Fibroblast of lung (primary cell): ENCODE results near the gene TWIST2. TPM values are rescaled to one million over a fixed set of nuclear protein-coding genes. Genes with fewer than 3 reads are reported as not detected.

Source experiments
- DNase-seq, 2 donors: peaks; one replicate each; pipeline versions ENCODE4 v3.0.0 to v3.0.0-alpha.2; 2010; ENCODE audit warnings: low read depth in 2 of 2
- H2AFZ ChIP-seq: 2 replicates; pipeline ENCODE4 v1.5.1; 2012; ENCODE audit warnings: low read length, control low read depth, inconsistent platforms
- H3K27ac ChIP-seq: 2 replicates; pipeline ENCODE4 v1.5.1; 2011; ENCODE audit warnings: low read length, control low read depth; ENCODE audit not compliant: insufficient read depth
- H3K27me3 ChIP-seq: 2 replicates; pipeline ENCODE4 v1.5.1; 2011; ENCODE audit warnings: mild to moderate bottlenecking, low read length; ENCODE audit not compliant: control insufficient read depth, insufficient read depth
- H3K36me3 ChIP-seq: 2 replicates; pipeline ENCODE4 v1.5.1; 2011; ENCODE audit warnings: low read length; ENCODE audit not compliant: control insufficient read depth, insufficient read depth
- H3K4me1 ChIP-seq: 2 replicates; pipeline ENCODE4 v1.5.1; 2011; ENCODE audit warnings: low read length; ENCODE audit not compliant: control insufficient read depth, insufficient read depth; ENCODE audit errors: extremely low read depth
- H3K4me2 ChIP-seq: 2 replicates; pipeline ENCODE4 v1.5.1; 2011; ENCODE audit warnings: low read length, control low read depth; ENCODE audit not compliant: insufficient read depth; ENCODE audit errors: extremely low read depth
- H3K4me3 ChIP-seq, 4 experiments: fragments of 200-600 bp in 1 of 4; sonication (generic) in 1 of 4; replicated peaks in 1 of 4; 2 replicates each; pipeline ENCODE4 v1.5.1; 2011 to 2016; ENCODE audit warnings: low read length in 4 of 4, low read depth in 3 of 4, mild to moderate bottlenecking in 3 of 4, control low read depth in 2 of 4, inconsistent platforms in 1 of 4, mixed read lengths in 1 of 4; ENCODE audit not compliant: insufficient read depth in 1 of 4; ENCODE audit errors: control extremely low read depth in 1 of 4
- H3K79me2 ChIP-seq: 2 replicates; pipeline ENCODE4 v1.5.1; 2012; ENCODE audit warnings: mild to moderate bottlenecking, low read length, inconsistent platforms; ENCODE audit not compliant: control insufficient read depth, insufficient read depth
- H3K9ac ChIP-seq: 2 replicates; pipeline ENCODE4 v1.5.1; 2011; ENCODE audit warnings: mild to moderate bottlenecking, low read length, control low read depth; ENCODE audit not compliant: insufficient read depth
- H3K9me3 ChIP-seq: 2 replicates; pipeline ENCODE4 v1.5.1; 2012; ENCODE audit warnings: low read depth, low read length; ENCODE audit not compliant: control insufficient read depth, insufficient read depth
- H4K20me1 ChIP-seq: 2 replicates; pipeline ENCODE4 v1.5.1; 2011; ENCODE audit warnings: low read length; ENCODE audit not compliant: control insufficient read depth, insufficient read depth; ENCODE audit errors: extremely low read depth
- CTCF ChIP-seq, 2 donors: IDR thresholded peaks in 1 of 2; conservative IDR thresholded peaks in 1 of 2; 1 replicate in 1 of 2; 2 replicates in 1 of 2; pipeline ENCODE4 v1.5.1; 2011 to 2012; ENCODE audit warnings: low read length in 2 of 2, control low read depth in 1 of 2, inconsistent platforms in 1 of 2, low read depth in 1 of 2, mild to moderate bottlenecking in 1 of 2
- EZH2 ChIP-seq: IDR thresholded peaks from 2 replicates; pipeline ENCODE4 v1.5.1; 2012; ENCODE audit warnings: low read length, control low read depth, mild to moderate bottlenecking; ENCODE audit errors: missing control alignments
- polyA plus RNA-seq, 2 donors: library from polyadenylated mRNA; depleted of rRNA in 1 of 2; stranded (reverse) in 1 of 2; unstranded in 1 of 2; fragments of >200 nt; gene quantifications; 2 replicates each; pipeline ENCODE4 v1.2.1, GENCODE V29; 2011 to 2012; ENCODE audit warnings: missing spikeins in 1 of 2
- total RNA-seq: library from RNA; depleted of rRNA; stranded (reverse); fragments of >200 nt; gene quantifications from 2 replicates; pipeline ENCODE4 v1.2.1, GENCODE V29; 2014

Gene TWIST2
- total and polyA plus RNA-seq, 2 donors (not counting 1 experiment from before 2014, with no cell fraction given), result 85.2 to 118 TPM

GRCh38 chr2:238906254-238906935 is 58.5 kb downstream of the TWIST2 start:
- H3K4me1 ChIP-seq, result peaks cover 8% of the 10 kb centered on the region
- no peak overlapping the region for H3K27ac ChIP-seq
- no peak overlapping the region for H3K9ac ChIP-seq
- H3K27me3 ChIP-seq, result no peaks in the 10 kb centered on the region
- DNase-seq, result no peak
- H3K79me2 ChIP-seq, result peaks cover 54% of the 10 kb centered on the region
- no peak for TF ChIP-seq EZH2
- no peak for TF ChIP-seq CTCF (conservative IDR thresholded peaks at IDR 0.05 in 1 of 2, IDR thresholded peaks at IDR 0.05 in 1 of 2; ENCODE audit: low read depth in 1 of 2, low read length in 2 of 2)
- H3K36me3 ChIP-seq, result peaks cover 13% of the 10 kb centered on the region
- H3K4me3 ChIP-seq, result no peak overlapping the region
- H3K9me3 ChIP-seq, result no peaks in the 10 kb centered on the region
- H2AFZ ChIP-seq, result no peak overlapping the region
- peaks cover 1% of the 10 kb centered on the region for H4K20me1 ChIP-seq
- H3K4me2 ChIP-seq, result no peak overlapping the region

GRCh38 chr2:238906936-238907716 is 59.2 kb downstream of the TWIST2 start:
- H3K36me3 ChIP-seq, result peaks cover 18% of the 10 kb centered on the region
- no peak for DNase-seq
- H3K4me2 ChIP-seq, result no peak overlapping the region
- no peak overlapping the region for H3K4me3 ChIP-seq
- no peaks in the 10 kb centered on the region for H3K9me3 ChIP-seq
- H4K20me1 ChIP-seq, result peaks cover 1% of the 10 kb centered on the region
- no peak overlapping the region for H2AFZ ChIP-seq
- TF ChIP-seq CTCF (conservative IDR thresholded peaks at IDR 0.05 in 1 of 2, IDR thresholded peaks at IDR 0.05 in 1 of 2; ENCODE audit: low read depth in 1 of 2, low read length in 2 of 2) (no peak), EZH2 (no peak)
- no peak overlapping the region for H3K9ac ChIP-seq
- no peak overlapping the region for H3K27ac ChIP-seq
- peaks cover 47% of the 10 kb centered on the region for H3K79me2 ChIP-seq
- no peaks in the 10 kb centered on the region for H3K27me3 ChIP-seq
- peaks cover 7% of the 10 kb centered on the region for H3K4me1 ChIP-seq

- no peak overlapping the region for H3K9ac ChIP-seq
- H3K9me3 ChIP-seq, result no peaks in the 10 kb centered on the region
- H3K4me2 ChIP-seq, result no peak overlapping the region
- H3K4me1 ChIP-seq, result peaks cover 5% of the 10 kb centered on the region
- H3K27ac ChIP-seq, result no peak overlapping the region
- H3K27me3 ChIP-seq, result no peaks in the 10 kb centered on the region
- TF ChIP-seq CTCF (conservative IDR thresholded peaks at IDR 0.05 in 1 of 2, IDR thresholded peaks at IDR 0.05 in 1 of 2; ENCODE audit: low read depth in 1 of 2, low read length in 2 of 2) (no peak), EZH2 (no peak)
- no peak for DNase-seq
- H3K79me2 ChIP-seq, result peaks cover 41% of the 10 kb centered on the region
- peaks cover 1% of the 10 kb centered on the region for H4K20me1 ChIP-seq
- H3K36me3 ChIP-seq, result peaks cover 20% of the 10 kb centered on the region
- H2AFZ ChIP-seq, result no peak overlapping the region
- no peak overlapping the region for H3K4me3 ChIP-seq
Measured at GRCh38 chr2:238907717-238908173, 59.9 kb downstream of the TWIST2 start.
